ENCODE results near the gene SPON1. TPM values are rescaled to one million over a fixed set of nuclear protein-coding genes. Genes with fewer than 3 reads are reported as not detected.

SPON1 gene
- total RNA-seq, 6 donors from 2014 or later = 12.6 to 68.9 (median 56.3) TPM

GRCh38 chr11:14305649-14306048 lies 343.1 kb downstream of the SPON1 start:
- no peak overlapping the region for H3K27ac ChIP-seq
- no peak for TF ChIP-seq POLR2AphosphoS5 (IDR thresholded peaks at IDR 0.05)
- TF ChIP-seq EP300 (IDR thresholded peaks at IDR 0.05) = no peak
- TF ChIP-seq, protein P1, sequence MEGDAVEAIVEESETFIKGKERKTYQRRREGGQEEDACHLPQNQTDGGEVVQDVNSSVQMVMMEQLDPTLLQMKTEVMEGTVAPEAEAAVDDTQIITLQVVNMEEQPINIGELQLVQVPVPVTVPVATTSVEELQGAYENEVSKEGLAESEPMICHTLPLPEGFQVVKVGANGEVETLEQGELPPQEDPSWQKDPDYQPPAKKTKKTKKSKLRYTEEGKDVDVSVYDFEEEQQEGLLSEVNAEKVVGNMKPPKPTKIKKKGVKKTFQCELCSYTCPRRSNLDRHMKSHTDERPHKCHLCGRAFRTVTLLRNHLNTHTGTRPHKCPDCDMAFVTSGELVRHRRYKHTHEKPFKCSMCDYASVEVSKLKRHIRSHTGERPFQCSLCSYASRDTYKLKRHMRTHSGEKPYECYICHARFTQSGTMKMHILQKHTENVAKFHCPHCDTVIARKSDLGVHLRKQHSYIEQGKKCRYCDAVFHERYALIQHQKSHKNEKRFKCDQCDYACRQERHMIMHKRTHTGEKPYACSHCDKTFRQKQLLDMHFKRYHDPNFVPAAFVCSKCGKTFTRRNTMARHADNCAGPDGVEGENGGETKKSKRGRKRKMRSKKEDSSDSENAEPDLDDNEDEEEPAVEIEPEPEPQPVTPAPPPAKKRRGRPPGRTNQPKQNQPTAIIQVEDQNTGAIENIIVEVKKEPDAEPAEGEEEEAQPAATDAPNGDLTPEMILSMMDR (IDR thresholded peaks at IDR 0.05) = no peak
- no peak for TF ChIP-seq POLR2A (IDR thresholded peaks at IDR 0.05)
- ATAC-seq (ENCODE audit: low FRiP score in 2 of 2) (no peak), DNase-seq (no peak)
- H3K4me1 ChIP-seq = peaks cover 12 to 31% (median 28%) of the 10 kb centered on the region in 4 donors
- H3K9me3 ChIP-seq = no peaks in the 10 kb centered on the region
- no peak overlapping the region for H3K4me3 ChIP-seq
- H3K27me3 ChIP-seq = no peaks in the 10 kb centered on the region
- H3K36me3 ChIP-seq = no peaks in the 10 kb centered on the region
- WGBS, 2 donors = 96 to 99% methylated on average over 7 of the region's 7 CpGs

- no peak for DNase-seq
- H3K27me3 ChIP-seq = no peaks in the 10 kb centered on the region
- ATAC-seq (ENCODE audit: low FRiP score in 2 of 2) = no peak
- WGBS, 2 donors = 93% methylated on average over 1 of the region's 1 CpG
- TF ChIP-seq EP300 (IDR thresholded peaks at IDR 0.05) (no peak), POLR2A (IDR thresholded peaks at IDR 0.05) (no peak), POLR2AphosphoS5 (IDR thresholded peaks at IDR 0.05) (no peak)
- TF ChIP-seq, protein P1 (IDR thresholded peaks at IDR 0.05) = no peak
- peaks cover 9 to 23% (median 22%) of the 10 kb centered on the region in 4 donors for H3K4me1 ChIP-seq
- no peaks in the 10 kb centered on the region for H3K9me3 ChIP-seq
- no peaks in the 10 kb centered on the region for H3K36me3 ChIP-seq
- no peak overlapping the region for H3K27ac ChIP-seq
- H3K4me3 ChIP-seq = no peak overlapping the region
Measured at GRCh38 chr11:14306481-14306880, 344.0 kb downstream of the SPON1 start.

DNA sequence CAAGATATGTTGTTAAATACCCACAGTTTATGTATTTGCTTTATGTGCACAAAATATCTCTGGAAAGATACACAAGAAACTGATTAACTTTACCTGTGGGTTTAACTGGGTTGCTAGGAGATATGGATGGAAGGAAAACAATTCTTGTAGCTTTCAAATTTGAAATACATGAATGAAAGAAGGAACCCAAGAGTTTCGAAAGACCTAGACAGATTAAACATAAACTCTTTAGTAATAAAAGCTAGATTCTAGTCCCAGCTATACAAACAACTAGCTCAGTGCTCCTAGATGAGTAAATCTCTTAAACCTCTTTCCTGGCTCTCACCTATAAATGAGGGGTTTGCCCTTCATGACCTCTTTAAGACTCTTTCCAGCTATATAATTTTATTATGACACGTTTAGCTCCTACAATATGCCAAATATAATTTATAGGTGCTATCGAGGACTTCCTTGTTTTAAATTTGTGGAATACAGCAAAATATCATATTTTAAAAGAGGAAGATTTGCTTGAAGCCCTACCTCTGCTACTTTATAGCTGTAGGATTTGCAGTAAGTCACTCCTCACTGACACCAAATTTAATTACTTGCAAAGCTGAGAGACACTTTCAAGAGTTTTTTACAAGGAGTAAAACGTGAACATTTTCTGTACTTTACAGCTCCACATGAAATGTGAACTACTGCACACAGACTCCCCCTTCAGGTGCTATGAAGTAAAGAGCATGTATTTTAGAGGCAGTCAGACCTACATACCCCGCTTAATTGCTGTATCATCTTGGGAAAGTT lies 345.8 kb downstream of the SPON1 start:
- H3K36me3 ChIP-seq = no peaks in the 10 kb centered on the region
- 17 to 33% methylated on average over 5 of the region's 5 CpGs for WGBS, 2 donors
- H3K27ac ChIP-seq = peak overlapping the region in 1 of 4 donors; percentile 17
- H3K27me3 ChIP-seq = no peaks in the 10 kb centered on the region
- TF ChIP-seq, protein P1 (IDR thresholded peaks at IDR 0.05) = peak; percentile 16 to 54 (median 36)
- TF ChIP-seq EP300 (IDR thresholded peaks at IDR 0.05) = no peak
- H3K9me3 ChIP-seq = no peaks in the 10 kb centered on the region
- DNase-seq (no peak), ATAC-seq (ENCODE audit: low FRiP score in 2 of 2) (peak in 1 of 2 donors; percentile 62)
- no peak overlapping the region for H3K4me3 ChIP-seq
- peaks cover 9 to 24% (median 22%) of the 10 kb centered on the region in 4 donors for H3K4me1 ChIP-seq

DNA sequence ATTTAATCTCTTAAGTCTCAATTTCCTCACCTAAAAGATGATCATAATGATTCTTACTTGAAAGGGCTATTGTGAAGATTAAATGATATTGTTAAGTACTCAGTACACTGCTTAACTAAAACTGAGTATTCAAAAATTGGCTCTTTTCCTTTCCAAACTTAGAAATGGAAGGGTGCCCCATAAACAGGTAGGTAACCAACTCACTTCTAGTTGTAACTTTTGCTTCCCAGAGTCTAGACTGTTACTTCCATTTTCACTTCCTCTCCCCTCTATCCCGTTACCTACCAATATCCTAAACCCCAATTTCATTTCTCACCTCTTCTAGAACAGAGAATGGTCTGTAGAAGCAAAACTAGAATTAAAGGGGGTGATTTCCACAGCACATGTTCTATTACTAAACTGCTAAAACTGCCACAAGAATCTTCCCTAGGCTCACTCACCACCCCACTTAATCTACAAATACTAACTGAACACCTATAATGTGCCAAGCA lies 346.4 kb downstream of the SPON1 start:
- peaks cover 9 to 29% (median 22%) of the 10 kb centered on the region in 4 donors for H3K4me1 ChIP-seq
- no peak overlapping the region for H3K4me3 ChIP-seq
- no peaks in the 10 kb centered on the region for H3K27me3 ChIP-seq
- TF ChIP-seq, protein P1 (IDR thresholded peaks at IDR 0.05) = no peak
- TF ChIP-seq POLR2AphosphoS5 (IDR thresholded peaks at IDR 0.05) = no peak
- no peak for TF ChIP-seq POLR2A (IDR thresholded peaks at IDR 0.05)
- TF ChIP-seq EP300 (IDR thresholded peaks at IDR 0.05) = no peak
- ATAC-seq (ENCODE audit: low FRiP score in 2 of 2) (no peak), DNase-seq (no peak)
- peak overlapping the region in 2 of 4 donors; percentile 17 to 18 for H3K27ac ChIP-seq
- WGBS, 2 donors = 60 to 61% methylated on average over 1 of the region's 1 CpG
- H3K9me3 ChIP-seq = no peaks in the 10 kb centered on the region
- no peaks in the 10 kb centered on the region for H3K36me3 ChIP-seq
